HepG2 (cell line): Measurements from ENCODE around the gene DHRS12. TPM values are rescaled to one million over a fixed set of nuclear protein-coding genes. Genes with fewer than 3 reads are reported as not detected.

Experiments
- ATAC-seq: fragments of 200-7000 bp; cut with Tn5 transposase; 3 replicates; pipeline ENCODE4 v1.9.1; 2020; ENCODE audit warnings: mild to moderate bottlenecking, moderate library complexity
- BruUV-seq: library from RNA; stranded (reverse); fragments of 400-500 nt; replicated peaks from 2 replicates; lab custom pipeline; 2021; lab: Mats Ljungman, UMichigan
- CTCF ChIA-PET: fragments of 300-600 bp; formaldehyde crosslinking; extraction: SDS; loops from one replicate; lab custom pipeline; 2021; ENCODE audit warnings: low total read pairs, inconsistent platforms, low intra/inter-chr PET ratio; lab: Yijun Ruan, JAX
- POLR2A ChIA-PET: fragments of 350-600 bp; sonication (Branson Sonifier 250); formaldehyde crosslinking; loops from one replicate; lab custom pipeline; 2020; ENCODE audit warnings: antibody characterized with exemption, inconsistent platforms; lab: Yijun Ruan, JAX
- DNase-seq: peaks from one replicate; pipeline ENCODE4 v3.0.0-alpha.2; 2015; ENCODE audit warnings: low spot score
- FAIRE-seq: peaks from 3 replicates; lab custom pipeline; 2011; peaks lifted over from hg19 to GRCh38; lab: Jason Lieb, UNC
- H2AFZ ChIP-seq: one replicate; pipeline ENCODE4 v1.6.1; 2011; ENCODE audit warnings: low read length, inconsistent platforms
- H3K27ac ChIP-seq: fragments of 300-600 bp; 3 replicates; pipeline ENCODE4 v1.8.0; 2011; ENCODE audit warnings: mixed run types, mild to moderate bottlenecking, mixed read lengths, low read length, inconsistent platforms; ENCODE audit not compliant: insufficient read depth; ENCODE audit errors: extremely low read length
- H3K27me3 ChIP-seq, 2 experiments: fragments of 200-600 bp in 1 of 2; 2 replicates in 1 of 2; 3 replicates in 1 of 2; pipeline versions ENCODE4 v1.6.0 to v1.8.0; 2011; ENCODE audit warnings: low read length in 2 of 2, mild to moderate bottlenecking in 2 of 2, moderate library complexity in 2 of 2, inconsistent platforms in 1 of 2; ENCODE audit not compliant: insufficient read depth in 2 of 2, control insufficient read depth in 1 of 2
- H3K36me3 ChIP-seq, 2 experiments: fragments of 200-600 bp in 1 of 2; replicated peaks in 1 of 2; 2 replicates in 1 of 2; 3 replicates in 1 of 2; pipeline versions ENCODE4 v1.5.1 to v1.8.0; 2011; ENCODE audit warnings: low read length in 2 of 2, inconsistent platforms in 1 of 2; ENCODE audit not compliant: insufficient read depth in 2 of 2, control insufficient read depth in 1 of 2
- H3K4me1 ChIP-seq: 2 replicates; pipeline ENCODE4 v1.5.1; 2012; ENCODE audit warnings: low read length, inconsistent platforms; ENCODE audit not compliant: insufficient read depth
- H3K4me2 ChIP-seq: 2 replicates; pipeline ENCODE4 v1.6.0; 2011; ENCODE audit warnings: low read depth, low read length, inconsistent platforms
- H3K4me3 ChIP-seq, 3 experiments: fragments of 200-600 bp in 1 of 3; sonication (generic), shearing (Covaris generic) in 1 of 3; replicated peaks in 1 of 3; 2 replicates each; pipeline ENCODE4 v1.5.1; 2011 to 2016; ENCODE audit warnings: low read length in 3 of 3, inconsistent platforms in 2 of 3, low read depth in 2 of 3, mild to moderate bottlenecking in 2 of 3, control low read depth in 1 of 3, mixed read lengths in 1 of 3; ENCODE audit not compliant: insufficient read depth in 1 of 3
- H3K79me2 ChIP-seq: one replicate; pipeline ENCODE4 v1.6.1; 2011; ENCODE audit warnings: low read length, inconsistent platforms; ENCODE audit not compliant: insufficient read depth
- H3K9ac ChIP-seq: 2 replicates; pipeline ENCODE4 v1.6.0; 2011; ENCODE audit warnings: mild to moderate bottlenecking, low read depth, low read length, inconsistent platforms; ENCODE audit not compliant: insufficient read depth
- H3K9me3 ChIP-seq: 2 replicates; pipeline ENCODE4 v1.5.1; 2012; ENCODE audit warnings: mild to moderate bottlenecking, low read length
- H4K20me1 ChIP-seq: 2 replicates; pipeline ENCODE4 v1.6.0; 2011; ENCODE audit warnings: inconsistent platforms, mild to moderate bottlenecking, low read length, moderate library complexity; ENCODE audit not compliant: insufficient read depth
- ADNP ChIP-seq: sonication (generic); formaldehyde crosslinking; IDR thresholded peaks from 2 replicates; pipeline ENCODE4 v1.4.0; 2020; ENCODE audit warnings: missing genetic modification reagents
- ATAD3A ChIP-seq: sonication (generic); formaldehyde crosslinking; IDR thresholded peaks from 2 replicates; pipeline ENCODE4 v1.4.0; 2020; ENCODE audit warnings: missing genetic modification reagents
- CHCHD3 ChIP-seq: sonication (generic); formaldehyde crosslinking; IDR thresholded peaks from 2 replicates; pipeline ENCODE4 v1.8.0; 2022; ENCODE audit warnings: mild to moderate bottlenecking, missing genetic modification reagents, moderate library complexity
- DPF2 ChIP-seq: sonication (generic); formaldehyde crosslinking; IDR thresholded peaks from 2 replicates; pipeline ENCODE4 v1.4.0; 2020; ENCODE audit warnings: mild to moderate bottlenecking, low read depth, missing genetic modification reagents, borderline replicate concordance
- NONO ChIP-seq, 2 experiments: fragments of 450-650 bp in 1 of 2; sonication (generic) in 1 of 2; formaldehyde crosslinking in 1 of 2; IDR thresholded peaks in 1 of 2; conservative IDR thresholded peaks in 1 of 2; 2 replicates each; pipeline versions ENCODE4 v1.6.1 to v1.8.0; 2017 to 2022; ENCODE audit warnings: mild to moderate bottlenecking in 1 of 2, missing genetic modification reagents in 1 of 2, moderate library complexity in 1 of 2
- ZFYVE20 ChIP-seq: sonication (generic); formaldehyde crosslinking; IDR thresholded peaks from 2 replicates; pipeline ENCODE4 v1.8.0; 2023; ENCODE audit warnings: low read depth, mild to moderate bottlenecking, moderate library complexity, missing genetic modification reagents, borderline replicate concordance
- ZNF513 ChIP-seq: sonication (generic); formaldehyde crosslinking; conservative IDR thresholded peaks from 2 replicates; pipeline ENCODE4 v1.5.0; 2020; ENCODE audit warnings: missing genetic modification reagents
- ZNF547 ChIP-seq: sonication (generic); formaldehyde crosslinking; IDR thresholded peaks from 2 replicates; pipeline ENCODE4 v1.5.1; 2020; ENCODE audit warnings: mild to moderate bottlenecking, missing genetic modification reagents
- ZNF609 ChIP-seq: sonication (generic); formaldehyde crosslinking; IDR thresholded peaks from 2 replicates; pipeline ENCODE4 v1.4.0; 2020; ENCODE audit warnings: mild to moderate bottlenecking, missing genetic modification reagents, borderline replicate concordance
- ZNF770 ChIP-seq: sonication (generic); formaldehyde crosslinking; IDR thresholded peaks from 2 replicates; pipeline ENCODE4 v1.5.0; 2020; ENCODE audit warnings: mild to moderate bottlenecking, missing genetic modification reagents
- ZNF790 ChIP-seq: sonication (generic); formaldehyde crosslinking; IDR thresholded peaks from 2 replicates; pipeline ENCODE4 v1.8.0; 2022; ENCODE audit warnings: missing genetic modification reagents, mild to moderate bottlenecking, borderline replicate concordance
- WGBS: methylation state at CpG from one replicate; pipeline ENCODE4 v1.1.6; 2017; ENCODE audit warnings: low lambda C conversion rate; 5-methylcytosine and 5-hydroxymethylcytosine counted together
- in situ Hi-C: cut with HindIII; loops from 2 replicates; pipeline ENCODE4 v1.10.0; 2017; ENCODE audit warnings: low pct_unique_long_range_greater_than_20kb; ENCODE audit not compliant: extremely low pct_ligation_motif_present
- intact Hi-C: fragments of 100-400 bp; cut with micrococcal nuclease; formaldehyde crosslinking; loops from one replicate; pipeline ENCODE4 v1.10.0; 2022; ENCODE audit not compliant: unreplicated experiment
- polyA plus RNA-seq, 8 experiments: library from polyadenylated mRNA; depleted of rRNA in 3 of 8; stranded (reverse) in 7 of 8; unstranded in 1 of 8; fragments of >200 nt; fragmentation: Illumina TruSeq in 4 of 8; extraction: Trizol in 4 of 8; gene quantifications; 2 replicates each; pipeline versions ENCODE4 v1.2.1 to v1.2.3, GENCODE V29; 2011 to 2016; ENCODE audit warnings: low read depth in 4 of 8, missing spikeins in 1 of 8, mixed read lengths in 1 of 8; ENCODE audit not compliant: insufficient read depth in 1 of 8
- total RNA-seq, 5 experiments: library from RNA; depleted of rRNA; stranded (reverse); fragments of >200 nt; fragmentation: Illumina TruSeq; extraction: Trizol; gene quantifications; 2 replicates each; pipeline ENCODE4 v1.2.3, GENCODE V29; 2016; ENCODE audit warnings: low read depth in 1 of 5

The DHRS12 gene
- total and polyA plus RNA-seq, 2 of the 13 experiments (the other 11 are each of a cell fraction or from before 2014, with no cell fraction given) = 7.2 to 8.4 TPM

- H4K20me1 ChIP-seq = no peaks in the 10 kb centered on the region
- DNase-seq (no peak), FAIRE-seq (no peak), ATAC-seq (no peak)
- no peaks in the 10 kb centered on the region for H3K9me3 ChIP-seq
- ChIA-PET POLR2A (no interaction called here), CTCF (no interaction called here)
- no peak overlapping the region for H2AFZ ChIP-seq
- no peak overlapping the region for H3K4me3 ChIP-seq
- no peak overlapping the region for H3K4me2 ChIP-seq
- H3K36me3 ChIP-seq = no peaks in the 10 kb centered on the region
- 81% methylated on average over 5 of the region's 5 CpGs for WGBS
- H3K4me1 ChIP-seq = peaks cover 29% of the 10 kb centered on the region
- in situ Hi-C loops = no loop called here
- no peak overlapping the region for H3K27ac ChIP-seq
- no peak for TF ChIP-seq ZFYVE20 (CRISPR knock-in tag)
- no peak for TF ChIP-seq ADNP (CRISPR knock-in tag)
- TF ChIP-seq NONO (IDR thresholded peaks at IDR 0.05) = no peak
- no peak for TF ChIP-seq NONO (CRISPR knock-in tag; conservative IDR thresholded peaks at IDR 0.05)
- TF ChIP-seq ZNF770 = no peak
- no peak for TF ChIP-seq ZNF790 (CRISPR knock-in tag)
- no peak for TF ChIP-seq ZNF513 (CRISPR knock-in tag)
- no peak for TF ChIP-seq DPF2 (CRISPR knock-in tag)
- no peak for TF ChIP-seq ZNF609 (CRISPR knock-in tag)
- TF ChIP-seq ATAD3A (CRISPR knock-in tag) = no peak
- no peak for TF ChIP-seq ZNF547 (CRISPR knock-in tag)
- TF ChIP-seq CHCHD3 = no peak
- no TSS peak for BruUV-seq
- H3K9ac ChIP-seq = no peak overlapping the region
- H3K27me3 ChIP-seq = no peaks in the 10 kb centered on the region
- no peaks in the 10 kb centered on the region for H3K79me2 ChIP-seq
- intact Hi-C loops = no loop called here
Measured at GRCh38 chr13:51807041-51807440, 3.1 kb upstream of the DHRS12 start.
